GM19397 (cell line): ENCODE data around the gene ADCY1.

Experiments
- ATAC-seq: cut with Tn5 transposase; IDR thresholded peaks from one replicate; pipeline ENCODE4 v1.9.1; 2021; ENCODE audit warnings: mild to moderate bottlenecking, moderate library complexity; ENCODE audit not compliant: unreplicated experiment

Gene ADCY1

GRCh38 chr7:45689011-45689796 lies 115.0 kb downstream of the ADCY1 start:
- ATAC-seq: no peak

DNA sequence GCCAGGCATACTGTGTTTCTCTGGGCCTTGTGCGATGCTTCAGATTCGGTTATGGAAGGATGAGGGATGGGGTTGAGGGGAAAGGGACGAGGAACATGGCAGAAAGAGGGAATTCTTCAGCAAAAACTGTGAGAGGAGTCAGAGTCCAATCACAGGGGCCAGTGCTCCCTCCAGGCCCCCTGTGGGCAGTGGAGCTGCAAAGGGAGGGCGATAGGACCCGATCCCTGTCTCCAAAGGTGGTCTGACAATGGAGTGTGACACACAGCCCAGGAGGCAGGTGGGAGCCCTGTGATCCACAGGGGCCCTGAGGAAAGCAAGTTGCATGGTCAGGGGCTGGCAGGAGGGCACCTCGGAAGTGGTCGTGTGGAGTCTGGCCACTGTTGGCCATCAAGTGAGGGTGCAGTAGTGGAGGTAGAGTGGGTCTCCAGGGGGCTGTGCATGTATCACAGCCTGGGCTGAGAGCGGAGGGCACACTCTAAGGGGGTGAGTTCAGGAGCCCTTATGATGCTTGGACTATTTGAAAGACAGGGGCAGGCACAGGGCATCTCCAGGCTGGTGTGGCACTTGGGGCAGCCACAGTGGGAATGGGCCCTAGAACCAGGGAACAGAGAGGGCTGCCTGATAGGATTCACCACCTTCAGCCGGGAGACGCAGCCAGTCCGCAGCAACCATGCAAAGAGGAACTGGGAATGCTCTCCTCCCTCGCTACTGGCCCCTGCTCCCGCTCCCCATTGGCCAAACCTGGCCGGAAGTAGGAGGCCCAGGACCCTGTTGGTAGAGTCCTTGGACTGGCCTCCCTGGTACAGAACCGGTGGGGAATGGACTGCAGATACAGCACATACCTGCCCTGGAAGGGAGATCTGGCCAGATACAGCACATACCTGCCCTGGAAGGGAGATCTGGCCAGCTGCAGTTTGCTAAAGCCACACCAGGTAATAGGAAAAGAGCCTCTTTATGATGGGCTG lies 115.9 kb downstream of the ADCY1 start:
- ATAC-seq: no peak

DNA sequence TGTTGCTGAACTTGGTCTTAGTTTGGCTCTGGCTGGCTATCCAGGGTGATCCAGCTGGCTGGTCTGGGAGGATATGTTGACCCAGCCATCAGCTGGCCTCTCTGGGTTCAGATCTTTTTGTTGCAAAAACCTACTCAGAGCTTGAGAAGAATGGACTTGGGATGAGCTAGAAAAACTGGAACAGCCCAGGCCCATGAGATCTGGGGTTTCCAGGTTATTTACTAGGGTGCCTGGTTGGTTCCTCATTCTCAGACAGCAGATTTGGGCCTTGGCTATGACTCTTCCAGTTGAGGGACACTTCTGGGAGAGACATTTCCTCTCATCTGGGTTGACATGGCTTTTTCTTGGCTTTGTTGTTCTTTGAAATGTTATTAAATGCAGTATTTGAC lies 116.6 kb downstream of the ADCY1 start:
- ATAC-seq: no peak

- ATAC-seq: no peak
These were observed 117.0 kb downstream of the ADCY1 start for GRCh38 chr7:45691155-45691656.

DNA sequence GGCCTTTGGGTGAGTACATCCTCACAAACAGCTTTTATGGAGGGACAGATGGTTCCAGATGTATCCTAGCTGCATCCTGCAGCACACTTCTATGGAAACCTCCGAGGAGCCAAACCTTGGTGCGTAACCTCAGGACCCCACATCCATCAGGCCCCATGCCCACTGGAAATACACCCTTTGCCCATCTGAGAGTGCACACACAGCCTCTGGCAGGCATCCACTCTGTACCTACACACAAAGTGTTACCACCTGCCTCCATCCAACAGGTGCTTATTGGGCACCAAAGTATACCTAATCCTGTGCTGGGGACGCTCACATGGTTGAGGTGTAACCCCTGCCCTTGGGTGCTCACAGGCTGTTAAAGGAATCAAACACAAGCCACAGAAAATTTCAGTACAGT lies 117.9 kb downstream of the ADCY1 start:
- ATAC-seq: no peak

GRCh38 chr7:45695249-45695995 lies 121.3 kb downstream of the ADCY1 start:
- ATAC-seq: no peak

DNA sequence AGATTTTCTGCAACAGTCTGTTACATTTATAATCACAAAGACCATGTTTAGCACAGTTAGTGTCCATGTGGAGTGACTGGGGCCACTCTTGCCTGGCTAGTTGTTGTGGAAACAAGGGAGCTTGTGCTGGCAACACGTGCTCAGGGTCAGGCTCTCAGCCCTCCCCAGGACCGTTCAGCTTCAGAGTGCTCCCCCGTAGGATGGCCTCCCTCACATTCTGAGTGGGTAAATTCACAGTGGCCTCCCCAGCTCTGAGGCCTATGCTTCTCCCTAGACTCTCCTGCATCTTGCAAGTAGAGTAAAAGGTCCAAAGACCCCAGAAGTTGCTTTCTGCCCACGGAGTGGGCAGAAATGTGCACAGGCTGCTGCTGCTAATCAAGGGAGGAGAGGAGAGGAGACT lies 122.3 kb downstream of the ADCY1 start:
- ATAC-seq: no peak

DNA sequence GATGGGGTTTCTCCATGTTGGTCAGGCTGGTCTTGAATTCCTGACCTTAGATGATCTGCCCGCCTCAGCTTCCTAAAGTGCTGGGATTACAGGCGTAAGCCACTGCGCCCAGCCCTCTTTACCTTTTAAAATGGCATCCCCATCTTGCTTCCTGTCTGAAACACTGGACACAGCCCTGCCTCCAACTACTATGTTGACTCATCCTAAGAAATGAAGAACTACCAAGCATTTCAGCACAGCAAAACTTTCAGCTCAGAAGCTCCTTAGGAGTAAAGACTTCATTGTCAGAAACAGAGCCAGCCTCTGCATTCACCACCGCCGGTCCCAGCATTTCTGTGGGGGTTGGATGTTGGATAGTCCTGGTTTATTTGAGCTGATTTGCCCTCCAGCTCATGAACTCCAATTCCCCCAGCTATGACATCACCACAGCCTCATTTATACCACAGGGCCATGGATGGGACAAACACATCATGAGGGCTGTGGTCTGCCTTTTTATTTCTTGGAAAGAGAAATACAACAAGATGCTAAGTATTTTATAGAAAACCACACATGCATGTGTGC lies 123.5 kb downstream of the ADCY1 start:
- no peak for ATAC-seq

DNA sequence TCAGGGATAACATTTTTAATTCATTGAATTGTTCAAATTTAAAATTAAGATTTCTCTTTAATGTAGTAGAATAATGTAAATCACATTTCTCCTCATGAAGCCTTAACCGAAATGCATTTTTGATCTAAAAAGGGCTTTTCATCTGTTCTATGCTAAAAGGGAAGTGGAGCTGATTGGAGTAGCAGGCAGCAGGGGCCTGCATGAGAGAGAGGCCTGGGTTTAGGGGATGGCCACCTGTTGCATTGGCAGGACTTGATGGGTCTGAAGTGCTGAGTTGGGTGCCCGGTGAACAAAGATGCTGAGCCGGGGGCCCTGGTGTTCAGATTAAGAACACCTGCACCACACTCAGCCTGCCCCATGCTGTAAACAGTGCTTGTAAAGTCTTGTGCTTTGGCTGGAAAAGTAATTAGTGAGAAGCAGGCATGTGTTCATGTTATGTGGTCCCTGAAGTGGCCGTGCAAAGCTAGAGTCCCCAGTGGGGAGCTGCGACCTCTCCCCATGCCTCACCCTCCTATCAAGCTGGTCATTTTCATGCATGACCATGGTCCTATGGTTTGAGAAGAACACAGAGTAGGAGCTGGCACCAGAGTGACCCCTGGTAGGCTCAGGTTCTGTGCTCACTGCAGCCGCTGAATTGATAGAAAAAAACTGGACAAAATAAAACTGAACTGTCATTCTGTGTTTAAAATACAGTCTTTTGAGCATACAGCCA lies 124.3 kb downstream of the ADCY1 start:
- no peak for ATAC-seq

DNA sequence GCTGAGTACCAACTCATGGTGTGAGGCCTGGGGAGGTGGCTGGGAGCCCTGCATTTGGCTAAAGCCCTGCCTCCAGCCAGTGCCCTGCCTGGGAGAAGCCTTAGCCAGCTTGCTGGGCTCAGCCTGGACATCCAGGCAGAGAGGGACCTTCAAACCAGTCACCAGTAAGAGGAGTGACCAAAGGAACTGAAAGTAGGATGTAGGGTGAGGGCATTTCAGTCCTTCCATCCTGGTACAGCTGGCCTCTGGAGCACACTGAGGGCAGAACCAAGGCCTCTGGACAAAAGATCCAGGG lies 124.8 kb downstream of the ADCY1 start:
- no peak for ATAC-seq

GRCh38 chr7:45699726-45700390 lies 125.7 kb downstream of the ADCY1 start:
- no peak for ATAC-seq

GRCh38 chr7:45700556-45700955 lies 126.4 kb downstream of the ADCY1 start:
- ATAC-seq: no peak

GRCh38 chr7:45701701-45702510 lies 127.7 kb downstream of the ADCY1 start:
- no peak for ATAC-seq

DNA sequence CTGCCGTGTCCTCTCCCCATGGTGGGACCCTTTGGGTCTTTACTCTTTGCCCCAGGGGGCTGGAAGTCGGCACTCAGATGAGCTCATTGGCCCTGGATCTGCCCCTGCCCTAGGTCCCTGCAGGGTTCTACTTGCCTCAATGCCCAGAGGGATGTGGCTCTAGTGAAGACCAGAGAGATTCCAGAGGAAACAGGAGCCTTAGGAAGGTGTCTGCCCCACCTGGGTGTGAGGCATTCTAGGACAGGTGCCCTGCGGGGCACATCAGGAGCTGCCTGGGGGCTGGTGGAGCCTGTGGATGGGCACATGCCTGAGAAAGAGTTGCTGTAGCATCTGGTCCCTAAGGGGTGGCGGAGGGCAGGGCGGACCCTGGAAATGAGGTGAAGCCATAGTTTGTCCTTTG lies 128.6 kb downstream of the ADCY1 start:
- ATAC-seq: no peak

GRCh38 chr7:45703373-45703821 lies 129.2 kb downstream of the ADCY1 start:
- no peak for ATAC-seq

- no peak for ATAC-seq
These were observed 129.9 kb downstream of the ADCY1 start for GRCh38 chr7:45703911-45704682.

GRCh38 chr7:45704683-45705016 lies 130.5 kb downstream of the ADCY1 start:
- ATAC-seq: no peak
